A673 (cell line): ENCODE results near the gene PARD6G. TPM values are rescaled to one million over a fixed set of nuclear protein-coding genes. Genes with fewer than 3 reads are reported as not detected.

ENCODE experiments used
- BruUV-seq: library from RNA; stranded (reverse); fragments of 400-500 nt; replicated peaks from 2 replicates; lab custom pipeline; 2021; lab: Mats Ljungman, UMichigan
- CTCF ChIA-PET: fragments of 300-600 bp; sonication (Branson Sonifier 250); formaldehyde crosslinking; loops from one replicate; lab custom pipeline; 2022; ENCODE audit warnings: antibody characterized with exemption; lab: Charles Lee
- POLR2A ChIA-PET: fragments of 300-600 bp; sonication (Branson Sonifier 250); formaldehyde crosslinking; loops from one replicate; lab custom pipeline; 2022; ENCODE audit warnings: antibody characterized with exemption; ENCODE audit not compliant: low non-redundant PET; lab: Charles Lee
- DNase-seq: peaks from one replicate; pipeline ENCODE4 v3.0.0-alpha.2; 2015; ENCODE audit warnings: low spot score
- H3K27ac ChIP-seq: fragments of 200-600 bp; sonication (generic); 2 replicates; pipeline ENCODE4 v1.5.1; 2016; ENCODE audit warnings: mixed run types, low read depth, mild to moderate bottlenecking, mixed read lengths, antibody characterized with exemption, low read length; ENCODE audit not compliant: poor library complexity, severe bottlenecking
- H3K27me3 ChIP-seq: fragments of 200-600 bp; sonication (generic); replicated peaks from 2 replicates; pipeline ENCODE4 v1.6.1; 2017; ENCODE audit warnings: mixed run types, low read depth, mild to moderate bottlenecking, mixed read lengths, antibody characterized with exemption, low read length; ENCODE audit not compliant: insufficient read depth, poor library complexity
- H3K36me3 ChIP-seq: fragments of 200-600 bp; sonication (generic); 2 replicates; pipeline ENCODE4 v1.6.1; 2016; ENCODE audit warnings: mixed run types, mild to moderate bottlenecking, mixed read lengths, antibody characterized with exemption, low read length; ENCODE audit not compliant: insufficient read depth, poor library complexity, severe bottlenecking
- H3K4me1 ChIP-seq: fragments of 200-600 bp; sonication (generic); 2 replicates; pipeline ENCODE4 v1.6.1; 2017; ENCODE audit warnings: mixed run types, mild to moderate bottlenecking, mixed read lengths, antibody characterized with exemption, low read length; ENCODE audit not compliant: insufficient read depth, poor library complexity, severe bottlenecking
- H3K4me3 ChIP-seq: fragments of 200-600 bp; sonication (generic); 2 replicates; pipeline ENCODE4 v1.5.1; 2016; ENCODE audit warnings: low read depth, mixed run types, mild to moderate bottlenecking, mixed read lengths, low read length; ENCODE audit not compliant: poor library complexity, severe bottlenecking
- H3K9me3 ChIP-seq: fragments of 200-600 bp; sonication (generic); 2 replicates; pipeline ENCODE4 v1.6.1; 2016; ENCODE audit warnings: mixed run types, low read depth, mild to moderate bottlenecking, mixed read lengths, antibody characterized with exemption, low read length; ENCODE audit not compliant: poor library complexity, severe bottlenecking
- EZH2 ChIP-seq: fragments of 200-600 bp; sonication (generic); IDR thresholded peaks from 2 replicates; pipeline ENCODE4 v1.6.1; 2017; ENCODE audit warnings: borderline replicate concordance, low read depth, mild to moderate bottlenecking, mixed read lengths, antibody characterized with exemption, low read length; ENCODE audit not compliant: poor library complexity, severe bottlenecking
- intact Hi-C: fragments of 100-400 bp; cut with micrococcal nuclease; formaldehyde crosslinking; loops from one replicate; pipeline ENCODE4 v1.10.0; 2022; ENCODE audit not compliant: unreplicated experiment
- total RNA-seq: library from RNA; stranded (reverse); gene quantifications from 2 replicates; pipeline ENCODE4 v1.2.3, GENCODE V29; 2021
- TF ChIP-seq, protein P1 (sequence below): fragments of 300-800, 200-600 bp; sonication (generic); conservative IDR thresholded peaks from 2 replicates; pipeline ENCODE4 v1.5.1; 2017; ENCODE audit warnings: low read depth, mild to moderate bottlenecking, antibody characterized with exemption, low read length, moderate library complexity, mixed read lengths

Gene PARD6G
- total RNA-seq, 1 experiment from 2014 or later: 7.9 TPM

DNA sequence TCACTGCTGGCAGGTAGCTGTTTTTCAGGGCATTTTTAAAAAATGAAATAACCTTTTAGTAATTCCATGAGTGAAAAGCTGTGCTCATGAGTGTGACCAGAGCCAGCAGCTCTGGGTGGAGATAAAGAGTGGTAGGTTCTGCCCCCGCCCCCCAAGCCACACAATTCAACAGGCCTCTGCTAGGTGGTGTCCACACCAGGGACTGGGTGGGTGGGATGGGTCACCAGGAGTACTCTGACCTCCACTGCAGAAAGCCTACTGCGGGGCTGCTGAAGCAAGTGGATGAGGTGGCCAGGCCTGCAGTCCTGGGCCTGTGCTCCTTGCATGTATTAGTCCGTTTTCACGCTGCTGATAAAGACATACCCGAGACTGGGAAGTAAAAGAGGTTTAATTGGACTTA, 15.3 kb downstream of the PARD6G start:
- Histone ChIP-seq H3K4me1 (no peaks in the 10 kb centered on the region), H3K36me3 (no peaks in the 10 kb centered on the region), H3K27me3 (no peaks in the 10 kb centered on the region), H3K4me3 (no peak overlapping the region), H3K27ac (no peak overlapping the region), H3K9me3 (no peaks in the 10 kb centered on the region)
- DNase-seq: no peak
- ChIA-PET POLR2A (no interaction called here), CTCF (no interaction called here)
- intact Hi-C loops: no loop called here
- BruUV-seq: no TSS peak
- no peak for TF ChIP-seq EZH2
- TF ChIP-seq, protein P1, sequence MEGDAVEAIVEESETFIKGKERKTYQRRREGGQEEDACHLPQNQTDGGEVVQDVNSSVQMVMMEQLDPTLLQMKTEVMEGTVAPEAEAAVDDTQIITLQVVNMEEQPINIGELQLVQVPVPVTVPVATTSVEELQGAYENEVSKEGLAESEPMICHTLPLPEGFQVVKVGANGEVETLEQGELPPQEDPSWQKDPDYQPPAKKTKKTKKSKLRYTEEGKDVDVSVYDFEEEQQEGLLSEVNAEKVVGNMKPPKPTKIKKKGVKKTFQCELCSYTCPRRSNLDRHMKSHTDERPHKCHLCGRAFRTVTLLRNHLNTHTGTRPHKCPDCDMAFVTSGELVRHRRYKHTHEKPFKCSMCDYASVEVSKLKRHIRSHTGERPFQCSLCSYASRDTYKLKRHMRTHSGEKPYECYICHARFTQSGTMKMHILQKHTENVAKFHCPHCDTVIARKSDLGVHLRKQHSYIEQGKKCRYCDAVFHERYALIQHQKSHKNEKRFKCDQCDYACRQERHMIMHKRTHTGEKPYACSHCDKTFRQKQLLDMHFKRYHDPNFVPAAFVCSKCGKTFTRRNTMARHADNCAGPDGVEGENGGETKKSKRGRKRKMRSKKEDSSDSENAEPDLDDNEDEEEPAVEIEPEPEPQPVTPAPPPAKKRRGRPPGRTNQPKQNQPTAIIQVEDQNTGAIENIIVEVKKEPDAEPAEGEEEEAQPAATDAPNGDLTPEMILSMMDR: no peak

DNA sequence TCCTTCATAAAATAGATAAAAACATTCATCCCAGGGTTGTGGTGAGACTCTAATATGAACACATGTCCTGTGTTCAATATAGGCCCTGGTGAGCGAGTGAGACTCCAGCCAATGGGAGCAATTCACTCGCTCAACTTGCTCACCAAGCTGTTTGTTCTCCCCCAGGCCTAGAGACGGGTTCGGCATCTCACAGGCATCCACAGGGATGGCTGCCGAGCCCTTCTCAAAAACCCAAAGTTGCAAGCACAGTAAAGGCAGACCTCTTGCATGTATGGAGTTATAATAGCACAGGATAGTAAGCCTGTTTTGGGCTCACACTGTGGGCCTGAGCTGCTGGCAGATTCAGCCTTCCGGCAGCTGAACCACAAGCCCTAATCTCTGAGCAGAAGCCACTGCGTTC, 15.7 kb downstream of the PARD6G start:
- intact Hi-C loops: no loop called here
- H3K27ac ChIP-seq: no peak overlapping the region
- ChIA-PET POLR2A (no interaction called here), CTCF (no interaction called here)
- H3K4me3 ChIP-seq: no peak overlapping the region
- H3K4me1 ChIP-seq: no peaks in the 10 kb centered on the region
- H3K9me3 ChIP-seq: no peaks in the 10 kb centered on the region
- no peaks in the 10 kb centered on the region for H3K36me3 ChIP-seq
- H3K27me3 ChIP-seq: no peaks in the 10 kb centered on the region
- TF ChIP-seq, protein P1: no peak
- TF ChIP-seq EZH2: no peak
- no peak for DNase-seq
- BruUV-seq: no TSS peak

- intact Hi-C loops: no loop called here
- TF ChIP-seq EZH2: no peak
- TF ChIP-seq, protein P1: no peak
- CTCF ChIA-PET: no interaction called here
Observed at GRCh38 chr18:80231151-80231550, 16.2 kb downstream of the PARD6G start.

More at GRCh38 chr18:80231151-80231550, 16.2 kb downstream of the PARD6G start:
- H3K36me3 ChIP-seq: no peaks in the 10 kb centered on the region
- H3K27me3 ChIP-seq: no peaks in the 10 kb centered on the region
- H3K4me1 ChIP-seq: no peaks in the 10 kb centered on the region
- no peak overlapping the region for H3K27ac ChIP-seq
- no TSS peak for BruUV-seq
- H3K9me3 ChIP-seq: no peaks in the 10 kb centered on the region
- no peak for DNase-seq
- H3K4me3 ChIP-seq: no peak overlapping the region
- POLR2A ChIA-PET: no interaction called here
